Lower lobe of right lung (tissue), 2 donors: ENCODE data around the gene UBE2H. TPM values are rescaled to one million over a fixed set of nuclear protein-coding genes. Genes with fewer than 3 reads are reported as not detected.

Experiments used
- ATAC-seq, 2 donors: fragments of 200-7000 bp; cut with Tn5 transposase; one replicate each; pipeline ENCODE4 v1.9.1; 2020 to 2022; ENCODE audit warnings: mild to moderate bottlenecking in 2 of 2, moderate library complexity in 2 of 2
- DNase-seq: peaks from one replicate; pipeline ENCODE4 v3.0.0-alpha.2; 2020
- H3K27ac ChIP-seq: fragments of 200-600 bp; one replicate; pipeline ENCODE4 v1.8.0; 2022
- H3K27me3 ChIP-seq: fragments of 200-600 bp; one replicate; pipeline ENCODE4 v1.8.0; 2022; ENCODE audit warnings: low read depth
- H3K36me3 ChIP-seq: fragments of 200-600 bp; one replicate; pipeline ENCODE4 v1.8.0; 2022; ENCODE audit warnings: mild to moderate bottlenecking
- H3K4me1 ChIP-seq: fragments of 200-600 bp; one replicate; pipeline ENCODE4 v1.8.0; 2022
- H3K4me3 ChIP-seq: fragments of 200-600 bp; one replicate; pipeline ENCODE4 v1.8.0; 2022; ENCODE audit warnings: mild to moderate bottlenecking
- H3K9me3 ChIP-seq: fragments of 200-600 bp; one replicate; pipeline ENCODE4 v1.8.0; 2022
- intact Hi-C: fragments of 100-400 bp; cut with DNase I; formaldehyde crosslinking; loops from one replicate; pipeline ENCODE4 v1.11.0; 2022
- total RNA-seq: library from RNA; stranded (reverse); fragmentation: NEBNext Ultra II Directional; extraction: Animal tissue kit (Norgen Biotek cat#: 25700); gene quantifications from one replicate; pipeline ENCODE4 v1.2.1, GENCODE V29; 2021
- TF ChIP-seq, protein P1 (sequence below): fragments of 200-600 bp; IDR thresholded peaks from one replicate; pipeline ENCODE4 v1.8.0; 2022; ENCODE audit warnings: antibody characterized with exemption, mild to moderate bottlenecking
- donor health status: DM: no; HTN: yes; CAD: no; lungs with severe emphysema.

Gene UBE2H
- total RNA-seq, 1 donor from 2014 or later = 76.7 TPM

GRCh38 chr7:129853661-129854268 lies 99.0 kb downstream of the UBE2H start:
- no peak overlapping the region for H3K4me3 ChIP-seq
- no peaks in the 10 kb centered on the region for H3K36me3 ChIP-seq
- intact Hi-C loops = no loop called here
- DNase-seq (no peak), ATAC-seq (peak; percentile 61 to 73)
- H3K9me3 ChIP-seq = no peaks in the 10 kb centered on the region
- H3K27me3 ChIP-seq = no peaks in the 10 kb centered on the region
- TF ChIP-seq, protein P1, sequence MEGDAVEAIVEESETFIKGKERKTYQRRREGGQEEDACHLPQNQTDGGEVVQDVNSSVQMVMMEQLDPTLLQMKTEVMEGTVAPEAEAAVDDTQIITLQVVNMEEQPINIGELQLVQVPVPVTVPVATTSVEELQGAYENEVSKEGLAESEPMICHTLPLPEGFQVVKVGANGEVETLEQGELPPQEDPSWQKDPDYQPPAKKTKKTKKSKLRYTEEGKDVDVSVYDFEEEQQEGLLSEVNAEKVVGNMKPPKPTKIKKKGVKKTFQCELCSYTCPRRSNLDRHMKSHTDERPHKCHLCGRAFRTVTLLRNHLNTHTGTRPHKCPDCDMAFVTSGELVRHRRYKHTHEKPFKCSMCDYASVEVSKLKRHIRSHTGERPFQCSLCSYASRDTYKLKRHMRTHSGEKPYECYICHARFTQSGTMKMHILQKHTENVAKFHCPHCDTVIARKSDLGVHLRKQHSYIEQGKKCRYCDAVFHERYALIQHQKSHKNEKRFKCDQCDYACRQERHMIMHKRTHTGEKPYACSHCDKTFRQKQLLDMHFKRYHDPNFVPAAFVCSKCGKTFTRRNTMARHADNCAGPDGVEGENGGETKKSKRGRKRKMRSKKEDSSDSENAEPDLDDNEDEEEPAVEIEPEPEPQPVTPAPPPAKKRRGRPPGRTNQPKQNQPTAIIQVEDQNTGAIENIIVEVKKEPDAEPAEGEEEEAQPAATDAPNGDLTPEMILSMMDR = no peak
- peak overlapping the region; percentile 13 for H3K27ac ChIP-seq
- peaks cover 40% of the 10 kb centered on the region for H3K4me1 ChIP-seq

DNA sequence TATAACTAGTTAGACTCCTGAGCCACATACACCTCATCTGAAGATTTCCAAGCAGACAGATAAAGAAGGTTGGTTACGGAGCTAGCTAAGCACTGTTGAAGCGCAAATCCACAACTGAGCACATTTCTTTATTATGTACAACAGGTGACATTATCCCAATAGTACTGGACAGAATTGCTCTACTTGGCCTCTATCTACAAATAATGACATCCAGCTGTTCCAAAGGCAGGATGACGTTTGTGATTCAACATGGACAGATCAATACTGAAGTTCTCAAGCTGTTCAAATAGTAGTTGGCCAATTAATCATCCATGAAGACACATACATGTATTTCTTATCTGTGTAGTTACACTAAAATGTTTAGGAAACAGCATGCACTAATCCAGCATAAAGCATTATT lies 101.0 kb downstream of the UBE2H start:
- H3K9me3 ChIP-seq = no peaks in the 10 kb centered on the region
- no peak overlapping the region for H3K27ac ChIP-seq

GRCh38 chr7:129851174-129851573 lies 101.6 kb downstream of the UBE2H start:
- no peaks in the 10 kb centered on the region for H3K36me3 ChIP-seq
- intact Hi-C loops = no loop called here
- DNase-seq = no peak
- H3K9me3 ChIP-seq = no peaks in the 10 kb centered on the region
- H3K27me3 ChIP-seq = no peaks in the 10 kb centered on the region
- peaks cover 32% of the 10 kb centered on the region for H3K4me1 ChIP-seq
- H3K4me3 ChIP-seq = no peak overlapping the region
- TF ChIP-seq, protein P1 = no peak
- no peak for ATAC-seq
- no peak overlapping the region for H3K27ac ChIP-seq

More for the DNA sequence above, 101.0 kb downstream of the UBE2H start:
- TF ChIP-seq, protein P1 = no peak
- no peak overlapping the region for H3K4me3 ChIP-seq
- ATAC-seq = no peak
- intact Hi-C loops = no loop called here
- no peaks in the 10 kb centered on the region for H3K27me3 ChIP-seq
- H3K36me3 ChIP-seq = no peaks in the 10 kb centered on the region
- DNase-seq = no peak
- peaks cover 28% of the 10 kb centered on the region for H3K4me1 ChIP-seq

GRCh38 chr7:129848436-129848835 lies 104.3 kb downstream of the UBE2H start:
- Histone ChIP-seq H3K27ac (no peak overlapping the region), H3K9me3 (no peaks in the 10 kb centered on the region), H3K27me3 (no peaks in the 10 kb centered on the region), H3K36me3 (no peaks in the 10 kb centered on the region), H3K4me3 (no peak overlapping the region), H3K4me1 (peaks cover 34% of the 10 kb centered on the region)
- intact Hi-C loops = no loop called here
- ATAC-seq (no peak), DNase-seq (no peak)
- TF ChIP-seq, protein P1 = no peak

DNA sequence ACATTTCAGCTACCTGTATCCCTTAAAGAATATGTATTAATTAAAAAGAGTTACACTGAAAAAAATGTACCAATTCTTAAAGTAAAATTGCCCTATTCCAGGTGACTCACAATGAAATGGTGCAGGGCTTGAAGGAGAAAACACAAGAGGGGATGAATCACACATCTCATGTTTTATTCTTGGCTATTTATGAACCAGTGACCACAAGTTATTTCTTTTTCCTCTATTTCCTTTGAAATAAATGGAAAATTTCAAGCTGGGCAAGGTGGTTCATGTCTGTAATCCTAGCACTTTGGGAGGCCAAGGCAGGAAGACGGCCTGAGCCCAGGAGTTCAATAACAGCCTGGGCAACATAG lies 106.8 kb downstream of the UBE2H start:
- Histone ChIP-seq H3K27ac (no peak overlapping the region), H3K9me3 (no peaks in the 10 kb centered on the region), H3K27me3 (no peaks in the 10 kb centered on the region), H3K4me1 (peaks cover 34% of the 10 kb centered on the region), H3K4me3 (no peak overlapping the region), H3K36me3 (no peaks in the 10 kb centered on the region)
- ATAC-seq (peak in 1 of 2 donors; percentile 9), DNase-seq (no peak)
- TF ChIP-seq, protein P1 = no peak
- intact Hi-C loops = no loop called here
